OCI-LY3 (cell line): ENCODE measurements around the gene WWC1.

ENCODE experiments used
- H2AFZ ChIP-seq: fragments of 200-600, 300-600 bp; shearing (Covaris generic); 2 replicates; pipeline ENCODE4 v1.6.0; 2014; ENCODE audit warnings: antibody characterized with exemption, low read depth, low read length
- H3K27ac ChIP-seq: fragments of 200-600, 300-600 bp; sonication (generic); 2 replicates; pipeline ENCODE4 v1.5.1; 2014; ENCODE audit warnings: mild to moderate bottlenecking, low read length, moderate library complexity, mixed read lengths
- H3K27me3 ChIP-seq: fragments of 200-600, 300-600 bp; sonication (generic); 2 replicates; pipeline ENCODE4 v1.6.1; 2014; ENCODE audit warnings: low read depth, low read length, mixed read lengths
- H3K36me3 ChIP-seq: fragments of 200-600, 300-600 bp; sonication (generic); replicated peaks from 2 replicates; pipeline ENCODE3; 2014; ENCODE audit warnings: low read depth, low read length, mixed read lengths
- H3K4me1 ChIP-seq: fragments of 300-600, 200-600 bp; sonication (generic); 2 replicates; pipeline ENCODE4 v1.6.1; 2014; ENCODE audit warnings: low read length, mixed read lengths
- H3K4me2 ChIP-seq: fragments of 200-600, 300-600 bp; sonication (generic); 2 replicates; pipeline ENCODE4 v1.6.1; 2014; ENCODE audit warnings: low read length, mixed read lengths
- H3K4me3 ChIP-seq: fragments of 300-600, 200-600 bp; sonication (generic); 2 replicates; pipeline ENCODE4 v1.5.1; 2014; ENCODE audit warnings: antibody characterized with exemption, mild to moderate bottlenecking, low read length, moderate library complexity
- H3K79me2 ChIP-seq: fragments of 300-600, 200-600 bp; shearing (Covaris generic); 2 replicates; pipeline ENCODE4 v1.6.1; 2014; ENCODE audit warnings: mild to moderate bottlenecking, low read length, mixed read lengths
- H3K9ac ChIP-seq: fragments of 300-600, 200-600 bp; shearing (Covaris generic); 2 replicates; pipeline ENCODE4 v1.6.0; 2014; ENCODE audit warnings: mild to moderate bottlenecking, low read length, moderate library complexity
- H3K9me3 ChIP-seq: fragments of 200-600, 300-600 bp; shearing (Covaris generic); 2 replicates; pipeline ENCODE4 v1.6.1; 2014; ENCODE audit warnings: low read length, mixed read lengths; ENCODE audit not compliant: insufficient read depth
- H4K20me1 ChIP-seq: fragments of 200-600, 300-600 bp; sonication (generic); 2 replicates; pipeline ENCODE4 v1.6.1; 2016; ENCODE audit warnings: low read length, mixed read lengths; ENCODE audit not compliant: insufficient read depth
- EZH2phosphoT487 ChIP-seq: fragments of 200-600 bp; shearing (Covaris generic); IDR thresholded peaks from 2 replicates; pipeline ENCODE4 v1.6.1; 2018; ENCODE audit warnings: antibody characterized with exemption, mixed run types, low read depth
- TF ChIP-seq, protein P1 (sequence below): fragments of 200-600, 300-600 bp; sonication (generic); IDR thresholded peaks from 2 replicates; pipeline ENCODE4 v1.5.1; 2014; ENCODE audit warnings: antibody characterized with exemption, low read length, low read depth

Gene WWC1

DNA sequence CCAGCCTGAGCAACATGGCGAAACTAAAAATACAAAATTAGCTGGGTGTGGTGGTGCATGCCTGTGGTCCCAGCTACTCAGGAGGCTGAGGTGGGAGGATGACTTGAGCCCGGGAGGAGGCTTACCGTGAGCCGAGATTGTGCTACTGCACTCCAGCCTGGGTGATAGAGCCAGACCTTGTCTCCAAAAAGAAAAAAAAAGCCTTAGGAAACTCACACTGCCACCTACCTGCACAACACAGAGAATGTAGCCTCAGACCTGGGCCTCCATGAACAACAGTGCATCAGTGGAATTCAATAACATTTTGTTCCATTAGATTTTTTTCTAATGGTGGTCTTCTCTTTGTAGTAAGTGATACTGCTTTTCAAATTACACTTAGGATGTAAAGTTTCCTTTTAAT is 131.0 kb downstream of the WWC1 start:
- H3K4me1 ChIP-seq: no peaks in the 10 kb centered on the region
- H3K79me2 ChIP-seq: no peaks in the 10 kb centered on the region
- H4K20me1 ChIP-seq: no peaks in the 10 kb centered on the region
- no peak overlapping the region for H2AFZ ChIP-seq
- no peak overlapping the region for H3K4me2 ChIP-seq
- no peak overlapping the region for H3K27ac ChIP-seq
- H3K27me3 ChIP-seq: no peaks in the 10 kb centered on the region
- H3K4me3 ChIP-seq: no peak overlapping the region
- no peaks in the 10 kb centered on the region for H3K36me3 ChIP-seq
- TF ChIP-seq, protein P1, sequence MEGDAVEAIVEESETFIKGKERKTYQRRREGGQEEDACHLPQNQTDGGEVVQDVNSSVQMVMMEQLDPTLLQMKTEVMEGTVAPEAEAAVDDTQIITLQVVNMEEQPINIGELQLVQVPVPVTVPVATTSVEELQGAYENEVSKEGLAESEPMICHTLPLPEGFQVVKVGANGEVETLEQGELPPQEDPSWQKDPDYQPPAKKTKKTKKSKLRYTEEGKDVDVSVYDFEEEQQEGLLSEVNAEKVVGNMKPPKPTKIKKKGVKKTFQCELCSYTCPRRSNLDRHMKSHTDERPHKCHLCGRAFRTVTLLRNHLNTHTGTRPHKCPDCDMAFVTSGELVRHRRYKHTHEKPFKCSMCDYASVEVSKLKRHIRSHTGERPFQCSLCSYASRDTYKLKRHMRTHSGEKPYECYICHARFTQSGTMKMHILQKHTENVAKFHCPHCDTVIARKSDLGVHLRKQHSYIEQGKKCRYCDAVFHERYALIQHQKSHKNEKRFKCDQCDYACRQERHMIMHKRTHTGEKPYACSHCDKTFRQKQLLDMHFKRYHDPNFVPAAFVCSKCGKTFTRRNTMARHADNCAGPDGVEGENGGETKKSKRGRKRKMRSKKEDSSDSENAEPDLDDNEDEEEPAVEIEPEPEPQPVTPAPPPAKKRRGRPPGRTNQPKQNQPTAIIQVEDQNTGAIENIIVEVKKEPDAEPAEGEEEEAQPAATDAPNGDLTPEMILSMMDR: peak; percentile 25
- no peak for TF ChIP-seq EZH2phosphoT487
- H3K9me3 ChIP-seq: no peaks in the 10 kb centered on the region
- H3K9ac ChIP-seq: no peak overlapping the region

DNA sequence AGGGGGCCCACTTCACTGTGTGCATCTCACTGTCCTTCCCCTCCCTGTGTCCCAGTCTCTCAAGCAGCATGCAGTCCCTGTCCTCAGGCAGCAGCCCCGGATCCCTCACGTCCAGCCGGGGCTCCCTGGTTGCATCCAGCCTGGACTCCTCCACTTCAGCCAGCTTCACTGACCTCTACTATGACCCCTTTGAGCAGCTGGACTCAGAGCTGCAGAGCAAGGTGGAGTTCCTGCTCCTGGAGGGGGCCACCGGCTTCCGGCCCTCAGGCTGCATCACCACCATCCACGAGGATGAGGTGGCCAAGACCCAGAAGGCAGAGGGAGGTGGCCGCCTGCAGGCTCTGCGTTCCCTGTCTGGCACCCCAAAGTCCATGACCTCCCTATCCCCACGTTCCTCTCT is 132.0 kb downstream of the WWC1 start:
- Histone ChIP-seq H4K20me1 (no peaks in the 10 kb centered on the region), H3K4me2 (no peak overlapping the region)
- no peak for TF ChIP-seq EZH2phosphoT487
- TF ChIP-seq, protein P1: no peak

DNA sequence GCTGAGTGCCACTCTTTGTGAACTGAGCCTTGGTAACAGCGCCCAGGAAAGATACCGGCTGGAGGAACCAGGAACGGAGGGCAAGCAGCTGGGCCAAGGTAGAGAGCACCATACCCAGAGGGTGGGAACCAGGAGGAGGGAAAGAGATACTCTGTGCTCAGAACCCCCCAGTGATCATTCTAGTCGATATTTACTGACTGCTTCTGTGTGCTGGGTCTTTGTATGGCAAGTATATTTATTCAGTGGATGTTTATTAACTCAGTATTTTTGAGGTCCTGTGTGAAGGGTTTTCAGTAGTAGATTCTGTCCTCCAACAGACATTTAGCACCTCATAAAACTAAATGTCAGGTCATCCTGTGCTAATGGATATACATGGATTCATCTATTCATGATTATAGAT is 132.5 kb downstream of the WWC1 start:
- Histone ChIP-seq H3K4me1 (no peaks in the 10 kb centered on the region), H3K4me2 (no peak overlapping the region), H4K20me1 (no peaks in the 10 kb centered on the region), H2AFZ (no peak overlapping the region), H3K27ac (no peak overlapping the region), H3K27me3 (no peaks in the 10 kb centered on the region), H3K4me3 (no peak overlapping the region), H3K9ac (no peak overlapping the region), H3K79me2 (no peaks in the 10 kb centered on the region), H3K9me3 (no peaks in the 10 kb centered on the region), H3K36me3 (peaks cover 3% of the 10 kb centered on the region)
- TF ChIP-seq, protein P1: no peak
- no peak for TF ChIP-seq EZH2phosphoT487

More for the DNA sequence above, 132.0 kb downstream of the WWC1 start:
- no peaks in the 10 kb centered on the region for H3K9me3 ChIP-seq
- no peaks in the 10 kb centered on the region for H3K79me2 ChIP-seq
- no peaks in the 10 kb centered on the region for H3K36me3 ChIP-seq
- no peak overlapping the region for H2AFZ ChIP-seq
- no peaks in the 10 kb centered on the region for H3K4me1 ChIP-seq
- no peak overlapping the region for H3K4me3 ChIP-seq
- H3K9ac ChIP-seq: no peak overlapping the region
- no peak overlapping the region for H3K27ac ChIP-seq
- H3K27me3 ChIP-seq: no peaks in the 10 kb centered on the region

DNA sequence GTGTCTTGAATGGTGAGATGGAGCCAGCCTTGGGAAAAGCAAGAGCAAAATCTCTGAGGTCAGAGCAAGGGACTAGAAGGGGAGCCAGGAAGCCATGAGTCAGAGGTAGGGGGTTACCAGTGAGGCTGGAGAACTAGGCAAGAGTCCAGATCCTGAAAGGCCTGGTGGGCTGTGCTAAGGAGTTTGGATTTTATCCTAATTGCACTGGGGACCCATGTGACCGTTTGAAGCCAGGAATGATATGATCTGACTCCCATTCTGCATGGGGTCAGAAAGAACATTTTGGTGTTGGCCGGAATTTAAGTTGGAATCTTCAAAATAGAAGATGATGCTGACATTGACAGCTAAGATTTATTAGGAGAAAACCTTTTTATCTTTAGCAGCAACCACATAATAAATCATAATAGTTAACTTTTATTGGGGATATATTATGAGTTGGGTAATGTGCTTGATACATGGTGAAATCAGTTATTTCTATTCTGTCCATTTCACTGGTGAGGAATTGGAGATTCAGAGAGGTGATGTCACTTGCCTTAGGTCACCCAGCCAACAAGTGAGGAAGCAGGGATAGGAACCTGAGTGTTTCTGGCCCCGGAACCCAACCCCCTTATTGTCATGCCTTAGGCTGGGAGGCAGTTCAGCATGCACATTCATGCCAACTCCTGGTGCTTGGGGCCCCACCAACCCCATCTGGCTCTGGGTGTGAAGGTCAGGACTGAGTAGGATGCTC is 133.3 kb downstream of the WWC1 start:
- no peak overlapping the region for H3K9ac ChIP-seq
- H3K27me3 ChIP-seq: no peaks in the 10 kb centered on the region
- H3K4me1 ChIP-seq: no peaks in the 10 kb centered on the region
- H2AFZ ChIP-seq: no peak overlapping the region
- no peak overlapping the region for H3K4me3 ChIP-seq
- H3K36me3 ChIP-seq: peaks cover 3% of the 10 kb centered on the region
- H4K20me1 ChIP-seq: no peaks in the 10 kb centered on the region
- TF ChIP-seq EZH2phosphoT487: no peak
- TF ChIP-seq, protein P1: no peak
- no peaks in the 10 kb centered on the region for H3K79me2 ChIP-seq
- H3K27ac ChIP-seq: no peak overlapping the region
- no peaks in the 10 kb centered on the region for H3K9me3 ChIP-seq
- H3K4me2 ChIP-seq: no peak overlapping the region
